Measurements from ENCODE around the gene CAMTA1.

Gene CAMTA1

GRCh38 chr1:7069931-7070330, 284.7 kb downstream of the CAMTA1 start:
- Histone ChIP-seq H3K4me1 (ENCODE audit: insufficient read depth, poor library complexity, severe bottlenecking) (no peaks in the 10 kb centered on the region), H3K4me3 (ENCODE audit: severe bottlenecking) (no peak overlapping the region), H3K27me3 (ENCODE audit: insufficient read depth, poor library complexity, severe bottlenecking) (no peaks in the 10 kb centered on the region), H3K27ac (ENCODE audit: poor library complexity, severe bottlenecking) (no peak overlapping the region), H3K9me3 (ENCODE audit: severe bottlenecking) (no peaks in the 10 kb centered on the region), H3K36me3 (ENCODE audit: low read depth) (no peaks in the 10 kb centered on the region)
- no peak for TF ChIP-seq CTCF (IDR thresholded peaks at IDR 0.05; ENCODE audit: poor library complexity, severe bottlenecking)
- DNase-seq (ENCODE audit: low spot score) (no peak), ATAC-seq (ENCODE audit: low read depth) (no peak)

GRCh38 chr1:7070389-7071029, 285.3 kb downstream of the CAMTA1 start:
- no peaks in the 10 kb centered on the region for H3K9me3 ChIP-seq (ENCODE audit: severe bottlenecking)
- no peaks in the 10 kb centered on the region for H3K36me3 ChIP-seq (ENCODE audit: low read depth)
- ATAC-seq (ENCODE audit: low read depth), result peak; percentile 74
- no peaks in the 10 kb centered on the region for H3K27me3 ChIP-seq (ENCODE audit: insufficient read depth, poor library complexity, severe bottlenecking)
- DNase-seq (ENCODE audit: low spot score), result no peak
- H3K4me1 ChIP-seq (ENCODE audit: insufficient read depth, poor library complexity, severe bottlenecking), result no peaks in the 10 kb centered on the region
- peak; percentile 90 for TF ChIP-seq CTCF (IDR thresholded peaks at IDR 0.05; ENCODE audit: poor library complexity, severe bottlenecking)
- H3K4me3 ChIP-seq (ENCODE audit: severe bottlenecking), result no peak overlapping the region
- no peak overlapping the region for H3K27ac ChIP-seq (ENCODE audit: poor library complexity, severe bottlenecking)

- Histone ChIP-seq H3K27me3 (ENCODE audit: insufficient read depth, poor library complexity, severe bottlenecking) (no peaks in the 10 kb centered on the region), H3K27ac (ENCODE audit: poor library complexity, severe bottlenecking) (no peak overlapping the region), H3K4me1 (ENCODE audit: insufficient read depth, poor library complexity, severe bottlenecking) (no peaks in the 10 kb centered on the region), H3K4me3 (ENCODE audit: severe bottlenecking) (no peak overlapping the region), H3K36me3 (ENCODE audit: low read depth) (no peaks in the 10 kb centered on the region), H3K9me3 (ENCODE audit: severe bottlenecking) (no peaks in the 10 kb centered on the region)
- no peak for TF ChIP-seq CTCF (IDR thresholded peaks at IDR 0.05; ENCODE audit: poor library complexity, severe bottlenecking)
- DNase-seq (ENCODE audit: low spot score) (no peak), ATAC-seq (ENCODE audit: low read depth) (no peak)
Measured at GRCh38 chr1:7076117-7076516, 290.9 kb downstream of the CAMTA1 start.

DNA sequence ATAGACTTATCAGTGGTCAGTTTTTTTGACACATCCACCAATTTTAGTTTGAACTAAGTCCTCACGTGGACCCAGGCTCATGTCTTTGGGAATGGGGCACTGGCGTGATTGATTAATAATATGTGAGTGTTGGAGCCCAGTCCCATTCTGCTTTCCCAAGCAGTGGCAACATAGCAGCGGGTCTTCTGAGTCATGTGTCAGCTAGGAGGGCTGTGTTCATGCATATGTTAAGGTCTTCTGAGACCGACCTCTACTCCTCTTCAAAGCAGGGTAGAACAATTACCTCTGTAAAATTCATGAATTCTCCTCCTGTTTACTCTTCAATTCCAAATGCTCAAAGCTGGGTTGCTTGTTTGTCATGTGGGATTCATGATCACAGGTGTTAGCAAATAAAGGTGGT, 291.3 kb downstream of the CAMTA1 start:
- Histone ChIP-seq H3K27ac (ENCODE audit: poor library complexity, severe bottlenecking) (no peak overlapping the region), H3K27me3 (ENCODE audit: insufficient read depth, poor library complexity, severe bottlenecking) (no peaks in the 10 kb centered on the region), H3K4me3 (ENCODE audit: severe bottlenecking) (no peak overlapping the region), H3K9me3 (ENCODE audit: severe bottlenecking) (no peaks in the 10 kb centered on the region), H3K36me3 (ENCODE audit: low read depth) (no peaks in the 10 kb centered on the region), H3K4me1 (ENCODE audit: insufficient read depth, poor library complexity, severe bottlenecking) (no peaks in the 10 kb centered on the region)
- no peak for ATAC-seq (ENCODE audit: low read depth)
- TF ChIP-seq CTCF (IDR thresholded peaks at IDR 0.05; ENCODE audit: poor library complexity, severe bottlenecking), result no peak
- DNase-seq (ENCODE audit: low spot score), result no peak

DNA sequence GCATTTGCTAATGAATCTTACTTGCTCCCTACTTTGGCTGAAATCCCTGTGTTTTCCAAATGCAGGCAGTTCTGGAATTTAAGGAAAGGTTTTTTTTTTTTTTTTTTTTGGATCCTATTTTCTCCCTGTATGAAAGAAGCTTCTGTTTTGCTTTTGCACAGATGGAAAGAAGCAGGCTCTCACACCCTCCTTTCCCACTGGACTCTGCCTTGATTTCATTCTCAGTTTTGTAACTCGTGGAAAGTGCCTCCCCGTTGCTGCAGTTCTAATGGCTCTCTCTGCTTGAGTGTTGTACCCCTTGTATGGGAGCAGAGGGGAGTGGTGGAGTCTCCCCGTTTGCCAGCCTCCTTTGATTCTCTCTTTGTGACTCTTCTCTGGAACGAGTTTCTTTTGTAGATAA, 291.9 kb downstream of the CAMTA1 start:
- Histone ChIP-seq H3K36me3 (ENCODE audit: low read depth) (no peaks in the 10 kb centered on the region), H3K27me3 (ENCODE audit: insufficient read depth, poor library complexity, severe bottlenecking) (no peaks in the 10 kb centered on the region), H3K27ac (ENCODE audit: poor library complexity, severe bottlenecking) (no peak overlapping the region), H3K4me1 (ENCODE audit: insufficient read depth, poor library complexity, severe bottlenecking) (no peaks in the 10 kb centered on the region), H3K4me3 (ENCODE audit: severe bottlenecking) (no peak overlapping the region), H3K9me3 (ENCODE audit: severe bottlenecking) (no peaks in the 10 kb centered on the region)
- ATAC-seq (ENCODE audit: low read depth) (no peak), DNase-seq (ENCODE audit: low spot score) (no peak)
- TF ChIP-seq CTCF (IDR thresholded peaks at IDR 0.05; ENCODE audit: poor library complexity, severe bottlenecking), result no peak

Measured in RWPE2 (cell line).